ENCODE data around the gene ZYX. TPM values are rescaled to one million over a fixed set of nuclear protein-coding genes. Genes with fewer than 3 reads are reported as not detected.

Gene ZYX
- total RNA-seq, 1 donor from 2014 or later = 9.2 TPM

DNA sequence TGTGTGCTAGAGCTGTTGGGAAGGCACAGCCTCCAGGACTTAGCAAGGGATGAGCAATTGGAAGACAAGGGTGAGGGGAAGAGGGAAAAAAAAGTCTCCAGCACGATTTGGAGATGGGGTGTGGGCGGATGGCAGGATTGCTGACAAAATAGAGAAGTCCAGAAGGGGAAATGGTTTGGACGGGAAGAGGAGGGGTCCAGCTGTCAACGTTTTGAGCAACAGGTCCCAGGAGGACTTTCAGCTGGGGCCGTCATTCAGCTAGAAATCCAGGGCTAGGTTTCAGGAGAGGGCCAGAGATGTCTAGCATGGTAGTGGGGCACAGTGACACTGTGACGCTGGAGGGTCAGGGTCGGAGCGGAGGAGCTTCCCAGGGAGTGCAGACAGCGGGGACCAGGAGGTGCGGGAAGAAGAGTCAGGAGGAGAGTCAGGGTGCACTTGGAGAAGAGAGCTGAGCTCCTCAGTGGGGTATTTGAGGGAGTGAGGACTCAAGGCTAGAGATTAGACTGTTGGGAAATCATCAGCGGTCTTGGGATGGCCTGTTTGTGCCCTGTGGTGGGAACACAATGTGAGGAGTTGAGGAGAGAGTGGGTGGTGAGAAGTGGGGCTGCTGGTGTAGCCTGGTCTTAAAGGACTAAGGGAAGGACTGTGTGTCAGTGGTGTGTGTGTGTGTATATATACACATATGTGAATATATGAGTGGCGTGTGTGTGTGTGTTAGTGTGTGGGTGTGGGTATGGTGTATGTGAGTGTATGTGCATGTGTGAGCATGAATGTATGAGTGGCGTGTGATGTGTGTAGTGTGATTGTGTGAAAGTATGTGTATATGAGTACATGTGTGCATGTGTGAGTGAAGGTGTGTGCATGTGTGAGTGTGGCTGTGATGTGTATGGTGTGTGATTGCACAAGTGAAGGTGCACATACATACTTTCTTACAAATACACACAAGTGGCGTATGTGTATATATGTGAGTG is 3.8 kb downstream of the ZYX start:
- Histone ChIP-seq H3K4me3 (ENCODE audit: low read depth, low read length) (no peak overlapping the region), H3K36me3 (ENCODE audit: control insufficient read depth, insufficient read depth, low read length) (peaks cover 37% of the 10 kb centered on the region), H3K27me3 (ENCODE audit: control insufficient read depth, insufficient read depth, low read length) (no peaks in the 10 kb centered on the region)
- TF ChIP-seq, protein P1, sequence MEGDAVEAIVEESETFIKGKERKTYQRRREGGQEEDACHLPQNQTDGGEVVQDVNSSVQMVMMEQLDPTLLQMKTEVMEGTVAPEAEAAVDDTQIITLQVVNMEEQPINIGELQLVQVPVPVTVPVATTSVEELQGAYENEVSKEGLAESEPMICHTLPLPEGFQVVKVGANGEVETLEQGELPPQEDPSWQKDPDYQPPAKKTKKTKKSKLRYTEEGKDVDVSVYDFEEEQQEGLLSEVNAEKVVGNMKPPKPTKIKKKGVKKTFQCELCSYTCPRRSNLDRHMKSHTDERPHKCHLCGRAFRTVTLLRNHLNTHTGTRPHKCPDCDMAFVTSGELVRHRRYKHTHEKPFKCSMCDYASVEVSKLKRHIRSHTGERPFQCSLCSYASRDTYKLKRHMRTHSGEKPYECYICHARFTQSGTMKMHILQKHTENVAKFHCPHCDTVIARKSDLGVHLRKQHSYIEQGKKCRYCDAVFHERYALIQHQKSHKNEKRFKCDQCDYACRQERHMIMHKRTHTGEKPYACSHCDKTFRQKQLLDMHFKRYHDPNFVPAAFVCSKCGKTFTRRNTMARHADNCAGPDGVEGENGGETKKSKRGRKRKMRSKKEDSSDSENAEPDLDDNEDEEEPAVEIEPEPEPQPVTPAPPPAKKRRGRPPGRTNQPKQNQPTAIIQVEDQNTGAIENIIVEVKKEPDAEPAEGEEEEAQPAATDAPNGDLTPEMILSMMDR (IDR thresholded peaks at IDR 0.05; ENCODE audit: insufficient read depth, low read length, severe bottlenecking) = no peak
- FAIRE-seq = no peak
- no peak for DNase-seq (ENCODE audit: low read depth)

DNA sequence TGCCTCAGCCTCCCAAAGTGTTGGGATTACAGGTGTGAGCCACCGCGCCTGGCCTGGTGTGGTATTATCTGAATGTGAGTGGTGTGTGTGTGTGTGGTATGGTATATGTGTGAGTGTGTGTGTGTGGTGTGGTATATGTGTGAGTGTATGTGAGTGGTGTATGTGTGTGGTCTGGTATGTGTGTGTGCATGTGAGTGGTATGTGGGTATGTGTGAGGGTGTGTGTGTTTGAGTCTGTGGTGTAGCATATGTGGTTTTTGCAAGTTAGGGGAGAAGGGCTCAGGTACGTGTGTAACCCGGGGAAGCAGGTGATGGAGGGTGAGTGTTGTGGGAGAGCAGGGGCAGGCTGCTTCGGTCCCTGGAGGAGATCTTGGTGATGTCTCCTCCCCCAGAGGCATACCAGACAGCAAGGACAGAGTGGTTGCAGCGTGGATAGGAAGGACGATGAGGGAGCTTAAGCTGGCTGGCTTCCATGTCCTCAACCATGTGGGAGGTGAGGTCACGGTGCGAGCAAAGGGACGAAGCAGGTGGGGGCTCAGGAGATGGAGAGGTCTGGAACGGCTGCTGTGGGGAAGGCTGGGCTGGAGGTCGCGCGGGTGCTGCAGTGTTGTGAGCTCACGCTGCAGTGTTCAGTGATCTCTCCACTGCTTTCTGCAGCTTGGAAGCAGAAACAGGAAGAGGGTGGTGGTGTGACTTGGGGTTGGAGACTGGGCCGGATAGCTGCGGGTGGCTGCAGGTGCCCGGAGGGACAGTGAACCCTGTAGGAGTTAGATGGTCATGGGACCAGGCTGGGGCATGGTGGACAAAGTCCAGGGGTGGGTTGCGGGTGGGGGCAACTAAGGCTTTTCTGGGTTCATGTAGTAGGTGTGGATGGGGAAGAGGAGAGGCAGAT is 5.0 kb downstream of the ZYX start:
- no peak for DNase-seq (ENCODE audit: low read depth)
- Histone ChIP-seq H3K4me3 (ENCODE audit: low read depth, low read length) (no peak overlapping the region), H3K36me3 (ENCODE audit: control insufficient read depth, insufficient read depth, low read length) (peaks cover 42% of the 10 kb centered on the region), H3K27me3 (ENCODE audit: control insufficient read depth, insufficient read depth, low read length) (no peaks in the 10 kb centered on the region)
- no peak for FAIRE-seq
- TF ChIP-seq, protein P1 (IDR thresholded peaks at IDR 0.05; ENCODE audit: insufficient read depth, low read length, severe bottlenecking) = no peak

DNA sequence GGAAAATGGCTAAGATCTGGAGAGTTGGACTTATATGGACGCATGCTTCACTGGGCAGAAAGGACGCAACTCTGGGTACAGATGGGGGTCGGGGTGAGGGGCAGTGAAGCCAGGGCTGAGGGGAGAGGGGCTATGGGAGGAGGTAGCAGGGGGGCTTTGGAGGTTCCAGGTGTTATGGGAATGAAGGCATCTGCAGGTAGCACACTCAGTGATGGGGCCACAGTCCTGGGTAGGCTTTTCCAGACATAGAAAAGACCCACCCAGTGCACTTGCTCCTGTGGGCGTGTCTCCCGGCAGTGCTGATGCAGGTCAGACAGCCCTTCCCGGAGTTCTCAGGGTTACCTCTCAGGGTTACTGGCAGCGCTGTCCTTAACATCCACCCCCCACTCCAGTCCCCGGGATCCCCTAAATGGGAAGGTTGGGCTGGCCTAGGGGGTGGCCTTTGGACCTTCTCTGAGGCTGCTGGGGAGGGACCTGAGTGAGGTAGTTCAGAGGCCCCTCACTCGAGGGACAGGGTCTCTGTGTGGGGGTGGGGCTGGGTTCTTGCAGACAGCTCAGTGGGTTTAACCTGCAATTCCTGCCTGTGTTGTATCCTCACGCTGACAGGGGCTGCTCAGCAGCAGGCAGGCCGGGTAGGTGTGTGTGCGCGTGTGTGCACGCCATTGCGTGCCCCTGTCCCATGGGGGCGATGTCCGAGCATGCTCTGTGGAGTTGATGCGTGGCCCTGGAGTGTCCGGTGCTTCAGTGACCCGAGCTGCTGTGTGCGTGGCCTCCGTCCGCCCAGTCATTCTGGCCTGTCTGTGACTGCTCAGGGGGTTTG is 6.2 kb downstream of the ZYX start:
- no peaks in the 10 kb centered on the region for H3K27me3 ChIP-seq (ENCODE audit: control insufficient read depth, insufficient read depth, low read length)
- TF ChIP-seq, protein P1 (IDR thresholded peaks at IDR 0.05; ENCODE audit: insufficient read depth, low read length, severe bottlenecking) = peak; percentile 25
- H3K4me3 ChIP-seq (ENCODE audit: low read depth, low read length) = no peak overlapping the region
- FAIRE-seq (no peak), DNase-seq (ENCODE audit: low read depth) (no peak)
- H3K36me3 ChIP-seq (ENCODE audit: control insufficient read depth, insufficient read depth, low read length) = peaks cover 51% of the 10 kb centered on the region

DNA sequence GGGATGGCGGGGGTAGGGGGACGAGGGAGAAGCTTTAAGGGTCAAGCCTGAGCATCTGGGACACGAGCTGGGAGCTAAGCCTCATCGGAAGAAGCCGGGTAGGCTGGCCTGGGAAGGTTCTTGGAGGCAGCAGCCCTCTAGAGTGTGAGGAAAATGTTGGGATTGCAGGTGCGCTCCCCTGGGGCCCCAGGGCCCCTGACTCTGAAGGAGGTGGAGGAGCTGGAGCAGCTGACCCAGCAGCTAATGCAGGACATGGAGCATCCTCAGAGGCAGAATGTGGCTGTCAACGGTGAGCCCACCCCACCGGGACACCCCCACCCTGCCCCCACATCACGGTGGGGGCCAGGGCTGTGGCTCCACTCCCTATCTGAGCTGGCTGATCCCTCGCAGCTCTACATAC is 6.9 kb downstream of the ZYX start:
- TF ChIP-seq, protein P1 (IDR thresholded peaks at IDR 0.05; ENCODE audit: insufficient read depth, low read length, severe bottlenecking) = no peak
- DNase-seq (ENCODE audit: low read depth) = no peak
- Histone ChIP-seq H3K36me3 (ENCODE audit: control insufficient read depth, insufficient read depth, low read length) (peaks cover 47% of the 10 kb centered on the region), H3K4me3 (ENCODE audit: low read depth, low read length) (no peak overlapping the region), H3K27me3 (ENCODE audit: control insufficient read depth, insufficient read depth, low read length) (no peaks in the 10 kb centered on the region)
- no peak for FAIRE-seq

DNA sequence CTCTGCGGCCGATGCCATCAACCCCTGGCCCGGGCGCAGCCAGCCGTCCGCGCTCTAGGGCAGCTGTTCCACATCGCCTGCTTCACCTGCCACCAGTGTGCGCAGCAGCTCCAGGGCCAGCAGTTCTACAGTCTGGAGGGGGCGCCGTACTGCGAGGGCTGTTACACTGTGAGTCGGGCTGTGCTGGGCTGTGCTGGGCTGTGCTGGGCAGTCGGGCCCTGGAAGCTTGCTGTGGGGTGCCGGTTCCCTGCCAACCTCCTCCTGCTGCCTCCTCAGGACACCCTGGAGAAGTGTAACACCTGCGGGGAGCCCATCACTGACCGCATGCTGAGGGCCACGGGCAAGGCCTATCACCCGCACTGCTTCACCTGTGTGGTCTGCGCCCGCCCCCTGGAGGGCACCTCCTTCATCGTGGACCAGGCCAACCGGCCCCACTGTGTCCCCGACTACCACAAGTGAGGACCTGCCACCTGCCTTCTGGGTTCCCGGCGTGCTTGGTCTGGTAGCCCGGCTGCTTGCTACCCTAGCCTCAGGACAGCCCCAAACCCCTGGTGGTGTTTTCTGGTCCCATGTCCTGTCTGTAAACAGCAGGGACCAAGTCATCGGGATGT is 7.5 kb downstream of the ZYX start:
- DNase-seq (ENCODE audit: low read depth) = no peak
- no peak for FAIRE-seq
- Histone ChIP-seq H3K36me3 (ENCODE audit: control insufficient read depth, insufficient read depth, low read length) (peaks cover 47% of the 10 kb centered on the region), H3K27me3 (ENCODE audit: control insufficient read depth, insufficient read depth, low read length) (no peaks in the 10 kb centered on the region), H3K4me3 (ENCODE audit: low read depth, low read length) (no peak overlapping the region)
- TF ChIP-seq, protein P1 (IDR thresholded peaks at IDR 0.05; ENCODE audit: insufficient read depth, low read length, severe bottlenecking) = no peak
